Measurements from ENCODE around the gene IL19.

Gene IL19

GRCh38 chr1:206860165-206860564 is 89.6 kb downstream of the IL19 start:
- DNase-seq (ENCODE audit: low read depth) = no peak

GRCh38 chr1:206863266-206863665 is 92.7 kb downstream of the IL19 start:
- no peak for DNase-seq (ENCODE audit: low read depth)

GRCh38 chr1:206864939-206865671 is 94.5 kb downstream of the IL19 start, which contains the start of gene IL20:
Gene IL20, plus strand, starts transcription at chr1:206865623. Its CDS starts 230 bp downstream, at chr1:206865853.
- peak; percentile 84 for DNase-seq (ENCODE audit: low read depth)

DNA sequence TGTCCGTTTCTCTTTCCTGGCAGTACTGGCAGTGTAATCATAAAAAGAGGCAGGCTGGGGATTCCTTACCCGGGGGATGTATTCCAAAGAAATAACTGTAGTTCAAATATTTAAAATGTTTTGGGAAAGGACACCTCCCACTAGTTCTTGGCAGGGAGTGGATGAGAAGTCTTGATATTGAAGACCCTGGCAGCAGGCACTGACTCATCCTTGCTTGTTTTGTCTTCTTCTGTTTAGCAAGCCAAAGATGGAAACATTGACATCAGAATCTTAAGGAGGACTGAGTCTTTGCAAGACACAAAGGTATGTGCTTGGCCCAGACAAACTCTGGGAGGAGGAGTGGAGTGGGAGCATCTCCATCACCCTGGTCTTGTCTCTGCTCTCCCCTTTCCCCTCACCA is 95.5 kb downstream of the IL19 start:
- no peak for DNase-seq (ENCODE audit: low read depth)

DNA sequence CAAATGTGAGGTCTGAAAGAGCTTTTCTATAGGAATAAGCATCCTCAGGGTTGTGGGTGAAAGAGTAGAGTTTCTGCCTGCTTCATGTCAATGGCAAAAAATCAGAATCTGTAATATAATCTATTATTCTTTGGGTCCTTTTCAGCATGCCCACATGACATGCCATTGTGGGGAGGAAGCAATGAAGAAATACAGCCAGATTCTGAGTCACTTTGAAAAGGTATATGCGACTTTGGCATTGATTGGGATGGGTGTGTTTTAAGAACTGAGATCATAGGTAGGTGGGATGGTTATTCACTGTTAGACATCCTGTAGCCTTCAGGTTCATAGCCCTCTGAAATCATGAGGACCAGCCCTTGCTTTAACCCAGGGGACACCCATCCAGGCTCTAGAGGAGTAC is 96.7 kb downstream of the IL19 start:
- DNase-seq (ENCODE audit: low read depth) = no peak

- no peak for DNase-seq (ENCODE audit: low read depth)
Measured at GRCh38 chr1:206867716-206868115, 97.1 kb downstream of the IL19 start.

GRCh38 chr1:206868264-206868663 is 97.7 kb downstream of the IL19 start:
- no peak for DNase-seq (ENCODE audit: low read depth)

DNA sequence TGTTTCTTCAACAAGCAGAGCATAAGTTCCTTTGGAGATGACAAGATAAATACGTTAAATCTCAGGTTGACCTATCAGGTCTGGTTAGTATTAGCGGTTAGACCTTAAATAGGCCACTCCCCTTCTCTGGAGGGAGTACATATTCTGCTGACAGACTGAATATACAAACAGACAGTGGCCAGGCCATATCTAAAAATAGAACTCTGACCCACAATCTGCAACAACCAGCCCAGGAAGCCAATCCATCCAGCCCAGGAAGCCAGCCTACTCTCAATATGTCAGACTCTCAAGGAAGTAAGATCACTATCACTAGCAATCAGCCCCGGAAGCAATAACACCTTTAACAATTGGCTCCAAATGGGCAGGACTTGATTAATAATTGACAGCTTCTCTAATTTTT is 101.6 kb downstream of the IL19 start:
- no peak for DNase-seq (ENCODE audit: low read depth)

GRCh38 chr1:206873603-206874188 is 103.1 kb downstream of the IL19 start:
- DNase-seq (ENCODE audit: low read depth) = no peak

GRCh38 chr1:206875752-206876377 is 105.3 kb downstream of the IL19 start:
- DNase-seq (ENCODE audit: low read depth) = no peak

DNA sequence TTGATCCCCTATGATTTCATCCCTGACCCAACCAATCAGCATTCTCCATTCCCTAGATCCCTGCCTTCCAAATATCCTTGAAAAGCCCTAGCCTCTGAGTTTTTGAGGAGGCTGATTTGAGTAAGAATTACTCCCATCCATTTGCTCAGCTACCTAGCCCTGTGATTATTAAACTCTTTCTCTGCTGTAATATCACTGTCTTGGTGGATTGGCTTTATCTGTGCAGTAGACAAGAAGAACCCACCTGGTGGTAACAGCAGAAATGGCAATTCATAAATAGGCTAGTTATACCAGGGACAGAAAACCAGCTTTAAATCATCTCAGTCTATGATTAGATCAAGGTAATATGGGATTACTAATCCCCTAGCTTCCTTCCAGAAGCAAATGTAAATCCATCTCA is 107.9 kb downstream of the IL19 start:
- DNase-seq (ENCODE audit: low read depth) = no peak

DNA sequence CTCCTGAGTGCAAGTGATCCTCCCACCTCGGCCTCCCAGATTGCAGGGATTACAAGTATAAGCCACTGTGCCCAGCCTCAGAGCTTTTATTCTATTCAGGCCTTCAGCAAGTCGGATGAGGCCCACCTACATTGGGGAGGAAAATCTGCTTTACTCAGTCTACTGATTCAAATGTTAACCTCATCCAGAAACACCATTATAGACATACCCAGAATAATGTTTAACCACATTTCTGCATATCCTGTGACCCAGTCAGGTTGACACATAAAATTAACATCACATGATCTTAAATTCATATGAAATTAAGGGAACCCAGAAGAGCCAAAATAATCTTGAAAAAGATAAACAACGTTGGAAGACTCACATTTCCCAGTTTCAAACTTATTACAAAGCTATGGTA is 109.7 kb downstream of the IL19 start:
- no peak for DNase-seq (ENCODE audit: low read depth)

GRCh38 chr1:206882555-206882954 is 112.0 kb downstream of the IL19 start:
- no peak for DNase-seq (ENCODE audit: low read depth)

GRCh38 chr1:206883160-206883559 is 112.6 kb downstream of the IL19 start:
- DNase-seq (ENCODE audit: low read depth) = no peak

DNA sequence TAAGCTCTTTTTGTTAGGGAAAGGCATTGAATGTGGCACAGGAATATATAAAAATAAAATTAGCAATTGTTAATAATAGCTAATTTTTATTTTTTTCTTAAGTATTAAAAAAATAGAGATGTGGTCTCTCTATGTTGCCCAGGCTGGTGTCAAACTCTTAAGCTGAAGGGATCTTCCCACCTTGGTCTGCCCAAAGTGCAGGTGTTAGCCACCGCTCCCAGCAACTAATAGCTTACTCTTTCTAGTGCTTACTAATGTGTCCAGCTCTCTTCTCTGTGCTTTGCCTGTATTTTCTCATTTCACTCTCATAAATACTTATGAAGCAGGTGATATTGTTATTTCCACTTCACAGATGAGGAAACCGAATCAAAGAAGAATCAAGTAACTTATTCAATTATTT is 113.3 kb downstream of the IL19 start:
- DNase-seq (ENCODE audit: low read depth) = no peak

GRCh38 chr1:206885341-206886060 is 114.9 kb downstream of the IL19 start:
- DNase-seq (ENCODE audit: low read depth) = no peak

- DNase-seq (ENCODE audit: low read depth) = no peak
Measured at GRCh38 chr1:206886831-206887230, 116.3 kb downstream of the IL19 start.

DNA sequence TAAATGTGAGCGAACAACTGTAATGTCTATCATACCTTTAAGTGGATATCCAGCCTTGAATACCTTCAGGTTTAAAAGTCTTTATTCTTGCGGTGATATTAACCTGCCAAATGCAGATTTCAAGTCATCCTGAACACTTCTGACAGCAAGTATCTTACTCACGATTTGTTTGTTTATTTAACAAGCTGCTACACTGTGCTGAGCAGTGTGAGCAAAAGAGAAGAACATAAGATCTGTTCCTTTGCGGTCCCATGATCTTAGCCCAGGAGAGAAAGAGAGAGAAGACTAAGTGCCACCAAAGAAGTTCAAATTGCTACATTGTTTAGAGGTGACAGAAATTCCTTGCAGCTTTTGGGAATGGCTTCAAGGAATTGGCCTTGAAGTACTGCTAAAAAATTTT is 117.1 kb downstream of the IL19 start:
- DNase-seq (ENCODE audit: low read depth) = no peak

DNA sequence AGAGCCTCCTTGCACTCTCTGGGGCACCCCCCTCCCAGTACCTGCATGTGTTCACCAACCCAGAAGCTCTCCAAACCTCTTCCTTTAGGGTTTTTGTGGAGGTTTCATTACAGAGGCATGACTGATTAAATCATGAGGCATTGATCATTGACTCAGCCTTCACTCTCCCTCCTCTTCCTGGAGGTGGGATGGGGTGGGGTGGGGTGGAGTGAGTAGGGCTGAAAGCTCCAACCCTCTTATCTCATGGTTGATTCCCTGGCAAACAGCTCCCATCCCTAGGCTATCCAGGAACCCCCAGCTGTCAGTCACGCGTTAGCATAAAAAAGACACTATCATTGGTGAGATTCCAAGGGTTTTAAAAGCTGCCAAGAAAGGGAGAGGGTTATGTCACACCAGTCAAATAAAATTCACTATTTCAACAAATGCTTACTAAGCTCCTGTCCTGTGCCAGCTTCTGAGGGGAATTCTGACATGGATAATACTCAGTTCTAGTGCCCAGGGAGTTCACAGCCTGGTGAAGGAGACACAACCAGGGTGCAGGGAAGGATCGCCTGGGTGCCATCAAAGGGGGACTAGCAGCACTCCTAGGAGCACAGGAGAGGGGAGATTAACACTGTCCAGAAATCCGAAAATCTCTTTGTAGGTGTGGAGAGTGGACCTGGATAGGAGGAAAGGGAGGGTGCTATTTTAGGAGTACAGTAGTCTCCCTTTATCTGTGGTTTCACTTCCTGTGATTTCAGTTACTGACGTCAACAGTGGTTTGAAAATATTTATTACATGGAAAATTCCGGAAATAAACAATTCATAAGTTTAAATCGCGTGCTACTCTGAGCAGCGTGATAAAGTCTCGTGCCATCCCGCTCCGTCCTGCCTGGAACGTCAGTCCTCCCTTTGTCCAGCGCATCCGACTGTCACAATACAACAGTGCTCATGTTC is 119.8 kb downstream of the IL19 start:
- DNase-seq (ENCODE audit: low read depth) = peak; percentile 80

DNA sequence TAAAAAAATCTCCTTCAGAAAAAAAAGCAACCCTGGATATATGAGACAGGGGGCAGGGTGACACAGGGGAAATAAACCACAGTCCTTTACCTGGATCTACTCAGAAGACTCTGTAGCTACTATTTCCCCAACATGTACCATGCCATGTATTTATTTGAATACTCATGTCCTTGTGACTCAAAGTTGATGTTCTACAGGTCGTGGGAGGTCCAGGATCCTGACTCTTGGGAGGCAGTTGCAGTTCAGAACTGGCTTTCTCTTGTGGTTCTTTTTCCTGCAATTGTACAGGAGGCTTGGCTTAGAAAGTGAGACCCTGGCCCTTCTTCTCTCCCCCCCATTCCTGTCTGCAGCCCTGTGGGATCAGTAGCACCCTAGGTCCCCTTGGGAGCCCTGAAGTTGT is 120.8 kb downstream of the IL19 start:
- DNase-seq (ENCODE audit: low read depth) = no peak

Data from fibroblast of gingiva (primary cell).